Prostate gland (tissue), 2 donors: ENCODE measurements around the gene MAPKAPK3.

ENCODE experiments used
- POLR2A ChIP-seq: fragments of 450-650 bp; IDR thresholded peaks from one replicate; pipeline ENCODE4 v1.6.1; 2016; ENCODE audit warnings: antibody characterized with exemption, mild to moderate bottlenecking
- POLR2AphosphoS5 ChIP-seq: sonication (generic); formaldehyde crosslinking; IDR thresholded peaks from one replicate; pipeline ENCODE4 v1.6.1; 2017; ENCODE audit warnings: antibody characterized with exemption
- TF ChIP-seq, protein P1 (sequence below), 4 experiments: fragments of 200-600 bp in 2 of 4; fragments of 450-650 bp in 2 of 4; sonication (generic) in 2 of 4; IDR thresholded peaks; 1 replicate in 3 of 4; 2 replicates in 1 of 4; pipeline ENCODE4 v1.5.1; 2016 to 2019; ENCODE audit warnings: antibody characterized with exemption in 4 of 4, mild to moderate bottlenecking in 2 of 4, moderate library complexity in 2 of 4

- TF ChIP-seq POLR2A (no peak), POLR2AphosphoS5 (no peak)
- TF ChIP-seq, protein P1, sequence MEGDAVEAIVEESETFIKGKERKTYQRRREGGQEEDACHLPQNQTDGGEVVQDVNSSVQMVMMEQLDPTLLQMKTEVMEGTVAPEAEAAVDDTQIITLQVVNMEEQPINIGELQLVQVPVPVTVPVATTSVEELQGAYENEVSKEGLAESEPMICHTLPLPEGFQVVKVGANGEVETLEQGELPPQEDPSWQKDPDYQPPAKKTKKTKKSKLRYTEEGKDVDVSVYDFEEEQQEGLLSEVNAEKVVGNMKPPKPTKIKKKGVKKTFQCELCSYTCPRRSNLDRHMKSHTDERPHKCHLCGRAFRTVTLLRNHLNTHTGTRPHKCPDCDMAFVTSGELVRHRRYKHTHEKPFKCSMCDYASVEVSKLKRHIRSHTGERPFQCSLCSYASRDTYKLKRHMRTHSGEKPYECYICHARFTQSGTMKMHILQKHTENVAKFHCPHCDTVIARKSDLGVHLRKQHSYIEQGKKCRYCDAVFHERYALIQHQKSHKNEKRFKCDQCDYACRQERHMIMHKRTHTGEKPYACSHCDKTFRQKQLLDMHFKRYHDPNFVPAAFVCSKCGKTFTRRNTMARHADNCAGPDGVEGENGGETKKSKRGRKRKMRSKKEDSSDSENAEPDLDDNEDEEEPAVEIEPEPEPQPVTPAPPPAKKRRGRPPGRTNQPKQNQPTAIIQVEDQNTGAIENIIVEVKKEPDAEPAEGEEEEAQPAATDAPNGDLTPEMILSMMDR (IDR thresholded peaks at IDR 0.05), result no peak
Measured at GRCh38 chr3:50650018-50650417, 33.1 kb downstream of the MAPKAPK3 start.
